ENCODE data around the gene ATAD3A.
"Not testable (repeated sequence)": the region's sequence is repeated elsewhere in the genome, so short reads cannot be mapped to it uniquely, and the experiment has no call there.

ATAD3A gene

DNA sequence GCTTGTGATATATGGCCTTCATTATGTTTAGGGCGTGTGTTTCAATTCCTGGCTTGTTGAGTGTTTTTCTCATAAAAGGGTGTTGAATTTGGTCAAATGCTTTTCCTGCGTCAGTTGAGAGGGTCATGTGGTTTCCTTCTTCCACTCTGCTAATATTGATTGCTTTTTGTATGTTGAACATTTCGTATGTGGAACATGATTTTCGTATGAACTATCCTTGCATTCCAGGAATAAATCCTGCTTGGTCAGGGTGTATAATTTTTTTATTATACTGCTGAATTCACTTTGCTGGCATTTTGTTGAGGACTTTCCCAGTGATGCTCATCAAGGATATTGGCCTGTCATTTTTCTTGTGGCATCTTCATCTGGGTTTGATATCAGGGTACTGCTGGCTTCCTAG is 4.7 kb upstream of the ATAD3A start:
- no peak for DNase-seq (ENCODE audit: low spot score)
- TF ChIP-seq, protein P1, sequence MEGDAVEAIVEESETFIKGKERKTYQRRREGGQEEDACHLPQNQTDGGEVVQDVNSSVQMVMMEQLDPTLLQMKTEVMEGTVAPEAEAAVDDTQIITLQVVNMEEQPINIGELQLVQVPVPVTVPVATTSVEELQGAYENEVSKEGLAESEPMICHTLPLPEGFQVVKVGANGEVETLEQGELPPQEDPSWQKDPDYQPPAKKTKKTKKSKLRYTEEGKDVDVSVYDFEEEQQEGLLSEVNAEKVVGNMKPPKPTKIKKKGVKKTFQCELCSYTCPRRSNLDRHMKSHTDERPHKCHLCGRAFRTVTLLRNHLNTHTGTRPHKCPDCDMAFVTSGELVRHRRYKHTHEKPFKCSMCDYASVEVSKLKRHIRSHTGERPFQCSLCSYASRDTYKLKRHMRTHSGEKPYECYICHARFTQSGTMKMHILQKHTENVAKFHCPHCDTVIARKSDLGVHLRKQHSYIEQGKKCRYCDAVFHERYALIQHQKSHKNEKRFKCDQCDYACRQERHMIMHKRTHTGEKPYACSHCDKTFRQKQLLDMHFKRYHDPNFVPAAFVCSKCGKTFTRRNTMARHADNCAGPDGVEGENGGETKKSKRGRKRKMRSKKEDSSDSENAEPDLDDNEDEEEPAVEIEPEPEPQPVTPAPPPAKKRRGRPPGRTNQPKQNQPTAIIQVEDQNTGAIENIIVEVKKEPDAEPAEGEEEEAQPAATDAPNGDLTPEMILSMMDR (IDR thresholded peaks at IDR 0.05; ENCODE audit: extremely low read depth, missing control alignments), result no peak

DNA sequence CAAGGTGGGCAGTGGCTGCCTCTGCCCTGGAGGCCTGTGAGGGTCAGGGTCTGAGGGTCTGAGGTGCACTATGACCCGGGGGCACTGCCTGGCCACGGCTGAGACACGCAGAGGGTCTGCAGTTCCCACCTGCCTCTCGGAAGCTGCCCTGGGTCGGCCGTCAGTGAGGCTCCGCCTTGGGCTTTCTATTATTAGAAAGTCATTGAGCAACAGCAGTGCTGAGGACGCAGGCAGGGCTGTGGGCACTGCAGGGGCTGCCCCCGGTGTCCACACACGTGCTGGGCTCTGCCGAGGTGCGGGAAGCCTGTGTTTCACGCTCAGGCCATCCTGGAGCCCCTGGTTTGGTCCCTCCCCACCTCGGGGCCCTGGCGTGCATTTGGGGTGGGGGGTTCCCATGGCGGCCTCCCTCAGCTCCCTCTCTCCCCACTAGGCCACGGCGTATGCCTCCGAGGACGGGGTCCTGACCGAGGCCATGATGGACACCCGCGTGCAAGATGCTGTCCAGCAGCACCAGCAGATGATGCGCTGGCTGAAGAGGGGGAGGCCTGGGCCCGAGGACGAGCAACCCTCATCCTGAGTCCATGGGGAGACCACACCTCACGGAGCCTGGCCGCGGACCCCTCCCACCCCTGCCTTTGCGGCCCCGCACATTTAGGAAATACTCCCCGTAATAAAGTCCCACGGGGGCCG is 3.0 kb upstream of the ATAD3A start:
- not testable (repeated sequence) for DNase-seq (ENCODE audit: low spot score)

DNA sequence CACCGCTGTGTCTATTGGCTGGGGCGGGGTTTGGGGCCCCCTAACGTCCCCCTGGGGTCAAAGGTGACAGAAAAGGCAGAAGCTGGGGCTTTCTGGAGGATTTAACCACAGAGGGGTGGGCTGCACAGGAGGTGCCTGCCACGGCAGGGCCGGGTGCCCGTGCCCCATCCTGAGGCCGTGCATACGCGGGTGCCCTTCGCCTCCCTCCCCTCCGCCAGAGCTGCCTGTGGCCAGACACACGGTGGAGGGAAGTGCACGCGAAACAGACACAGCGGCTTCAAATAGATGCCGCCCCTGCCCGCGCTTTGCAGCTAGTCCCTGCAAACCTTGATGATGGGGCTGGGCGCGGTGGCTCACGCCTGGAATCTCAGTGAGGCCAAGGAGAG is 2.5 kb upstream of the ATAD3A start:
- DNase-seq (ENCODE audit: low spot score), result not testable (repeated sequence)

DNA sequence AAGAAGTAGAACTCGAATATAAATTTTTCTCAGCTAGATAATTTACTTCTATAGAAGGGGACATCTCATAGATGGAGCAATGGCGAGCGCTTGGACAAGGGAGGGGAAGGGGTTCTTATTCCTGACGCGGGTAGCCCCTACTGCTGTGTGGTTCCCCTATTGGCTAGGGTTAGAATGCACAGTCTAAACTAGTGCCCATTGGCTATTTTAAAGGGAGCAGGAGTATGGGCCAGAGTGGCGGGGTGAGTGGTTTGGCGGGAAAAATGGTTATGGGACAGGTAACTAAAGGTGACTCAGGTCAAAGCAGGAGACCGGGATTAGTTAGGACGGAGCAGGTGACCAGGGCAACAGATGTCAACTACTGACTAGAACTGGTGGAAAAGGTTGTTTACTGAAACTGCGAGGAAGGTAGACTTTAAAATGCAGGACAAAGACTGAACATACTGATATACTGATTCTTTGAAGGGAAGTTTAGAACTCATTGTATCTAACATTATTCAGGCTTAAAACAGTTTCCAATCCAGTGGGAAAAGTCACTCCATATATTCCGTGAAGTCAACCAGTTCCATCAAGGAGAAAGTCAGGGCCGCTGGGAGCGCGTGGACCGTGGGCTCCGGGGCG is 940 bp upstream of the ATAD3A start:
- TF ChIP-seq, protein P1 (IDR thresholded peaks at IDR 0.05; ENCODE audit: extremely low read depth, missing control alignments), result no peak
- peak; percentile 21 for DNase-seq (ENCODE audit: low spot score)

DNA sequence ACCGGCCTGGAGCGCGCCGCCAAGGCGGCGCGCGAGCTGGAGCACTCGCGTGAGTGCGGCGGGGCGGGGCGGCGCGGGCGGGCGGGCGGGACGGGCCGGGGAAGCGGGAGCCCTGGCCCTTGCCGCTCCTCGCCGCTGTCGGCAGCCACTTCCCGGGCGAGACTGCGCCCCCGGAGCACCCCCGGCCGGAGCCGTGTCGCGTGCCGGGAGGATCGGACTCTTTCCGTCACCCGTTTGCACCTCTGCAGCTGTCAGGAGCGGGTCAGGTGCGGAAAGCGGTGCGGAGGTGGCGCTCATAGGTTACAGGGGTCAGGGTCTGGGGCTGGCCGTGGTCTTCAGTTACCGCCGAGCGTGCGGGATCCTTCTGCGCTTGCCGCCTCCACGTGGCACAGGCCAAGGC is 463 bp downstream of the ATAD3A start:
- DNase-seq (ENCODE audit: low spot score), result not testable (repeated sequence)

DNA sequence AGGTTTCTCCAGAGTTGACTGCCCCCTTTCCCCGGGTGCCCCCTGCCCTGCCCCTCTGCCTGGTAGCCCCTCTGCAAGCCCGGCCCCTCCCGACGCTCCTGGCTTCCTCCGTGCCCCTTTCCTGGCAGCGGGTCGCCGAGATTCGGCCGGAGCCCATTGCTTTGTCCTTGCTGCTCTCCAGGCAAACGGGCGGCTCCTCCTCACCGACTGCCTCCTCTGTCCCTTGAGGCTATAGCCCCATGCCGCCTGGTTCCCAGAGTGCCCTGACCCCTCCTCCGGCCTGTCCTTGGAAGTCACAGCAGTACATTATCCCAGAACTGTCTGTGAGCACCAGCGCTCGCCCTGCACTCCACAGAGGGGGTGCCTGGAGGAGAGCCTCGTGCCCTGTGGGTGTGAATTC is 1.7 kb downstream of the ATAD3A start:
- DNase-seq (ENCODE audit: low spot score), result not testable (repeated sequence)

DNA sequence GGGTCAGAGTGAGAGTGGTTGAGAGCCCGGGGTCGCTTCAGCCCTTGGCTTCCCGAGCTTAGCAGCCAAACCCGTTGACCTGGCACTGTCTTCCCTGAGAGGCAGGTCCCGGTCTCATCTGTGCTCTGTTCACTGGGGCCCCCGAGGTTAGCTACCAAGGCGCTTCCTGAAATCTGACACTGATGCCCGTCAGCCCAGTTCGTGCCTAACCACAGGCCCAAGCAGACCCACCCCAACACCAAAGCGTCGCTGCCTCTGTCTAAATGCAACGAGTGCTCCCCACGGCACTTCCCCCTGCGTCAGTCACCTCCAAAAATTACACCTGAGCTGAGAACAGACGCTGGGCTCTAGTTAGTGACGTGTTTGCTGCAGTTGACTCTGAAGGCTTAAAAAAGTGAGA is 2.4 kb downstream of the ATAD3A start:
- not testable (repeated sequence) for DNase-seq (ENCODE audit: low spot score)

DNA sequence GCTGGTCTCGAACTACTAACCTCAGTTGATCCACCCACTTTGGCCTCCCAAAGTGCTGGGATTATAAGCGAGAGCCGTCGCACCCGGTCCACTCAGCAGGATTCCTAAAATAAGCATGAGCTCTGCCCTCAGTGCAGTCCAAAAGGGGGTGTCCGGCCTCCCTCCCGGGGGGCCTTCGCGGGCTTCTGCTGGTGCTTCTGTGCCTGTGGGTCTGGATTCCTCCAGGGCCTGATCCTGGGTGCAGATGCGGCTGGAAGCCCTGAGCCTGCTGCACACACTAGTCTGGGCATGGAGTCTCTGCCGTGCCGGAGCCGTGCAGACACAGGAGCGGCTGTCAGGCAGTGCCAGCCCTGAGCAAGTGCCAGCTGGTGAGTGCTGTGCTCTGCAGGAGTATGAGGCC is 5.0 kb downstream of the ATAD3A start:
- DNase-seq (ENCODE audit: low spot score), result not testable (repeated sequence)

DNA sequence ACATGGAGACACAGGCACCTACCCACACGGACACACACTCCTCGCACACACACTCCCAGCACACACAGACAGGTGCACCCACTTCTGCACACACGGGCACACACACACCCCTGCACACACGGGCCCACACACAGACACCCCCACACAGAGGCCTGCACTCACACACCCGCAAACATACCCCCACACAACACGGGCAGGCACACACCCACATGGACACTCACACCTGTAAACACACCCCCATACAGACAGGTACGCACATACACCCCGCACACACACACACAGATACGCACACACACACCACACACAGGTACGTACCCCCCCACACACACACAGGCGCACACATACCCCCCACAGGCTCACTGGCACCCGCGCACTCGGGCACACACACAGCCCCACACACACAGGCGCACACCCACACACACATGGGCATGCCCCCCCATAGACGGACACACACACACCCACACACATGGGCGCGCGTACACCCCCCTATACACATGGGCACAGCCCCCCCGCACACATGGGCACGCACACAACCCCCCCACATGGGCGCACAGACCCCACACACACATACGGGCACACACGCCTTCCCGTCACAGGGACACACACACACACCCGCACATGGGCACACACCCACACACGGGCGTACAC is 6.1 kb downstream of the ATAD3A start:
- TF ChIP-seq, protein P1 (IDR thresholded peaks at IDR 0.05; ENCODE audit: extremely low read depth, missing control alignments), result no peak
- DNase-seq (ENCODE audit: low spot score), result peak; percentile 21

DNA sequence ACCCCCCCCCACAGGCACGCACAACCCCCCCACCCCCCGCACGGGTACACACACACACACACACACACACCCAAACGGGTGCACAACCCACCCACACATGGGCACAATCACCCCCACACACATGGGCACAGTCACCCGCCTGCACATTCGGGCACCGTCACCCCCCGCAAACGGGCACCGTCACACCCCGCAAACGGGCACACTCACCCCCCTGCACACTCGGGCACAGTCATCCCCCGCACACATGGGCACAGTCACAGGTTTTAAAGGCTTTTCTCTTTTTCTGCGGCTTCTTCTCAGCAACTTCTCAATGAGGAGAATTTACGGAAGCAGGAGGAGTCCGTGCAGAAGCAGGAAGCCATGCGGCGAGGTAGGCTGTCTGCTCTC is 6.7 kb downstream of the ATAD3A start:
- peak; percentile 17 for DNase-seq (ENCODE audit: low spot score)

DNA sequence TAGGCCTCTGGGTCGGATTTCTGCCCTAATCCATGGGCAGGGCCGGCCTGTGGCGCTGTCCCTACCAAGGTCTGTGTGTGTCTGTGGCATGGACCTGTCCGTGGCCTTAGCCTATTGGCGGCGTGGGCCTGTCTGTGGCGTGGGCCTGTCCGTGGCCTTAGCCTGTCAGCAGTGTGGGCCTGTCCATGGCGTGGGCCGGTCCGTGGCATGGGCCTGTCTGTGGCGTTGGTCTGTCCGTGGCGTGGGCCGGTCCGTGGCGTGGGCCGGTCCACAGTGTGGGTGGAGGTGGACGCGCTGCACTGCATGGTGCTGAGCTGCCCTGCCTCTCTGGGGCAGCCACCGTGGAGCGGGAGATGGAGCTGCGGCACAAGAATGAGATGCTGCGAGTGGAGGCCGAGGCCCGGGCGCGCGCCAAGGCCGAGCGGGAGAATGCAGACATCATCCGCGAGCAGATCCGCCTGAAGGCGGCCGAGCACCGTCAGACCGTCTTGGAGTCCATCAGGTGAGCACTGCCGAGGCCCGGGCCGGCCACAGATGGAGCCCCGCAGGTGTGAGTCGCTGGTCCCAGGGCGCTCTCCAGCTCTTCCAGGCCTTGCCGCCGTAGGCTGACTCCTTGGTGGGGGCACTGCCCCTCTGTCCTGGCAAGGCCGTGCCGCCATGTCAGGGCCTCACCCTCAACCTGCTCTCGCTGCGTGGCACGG is 8.0 kb downstream of the ATAD3A start:
- not testable (repeated sequence) for DNase-seq (ENCODE audit: low spot score)

DNA sequence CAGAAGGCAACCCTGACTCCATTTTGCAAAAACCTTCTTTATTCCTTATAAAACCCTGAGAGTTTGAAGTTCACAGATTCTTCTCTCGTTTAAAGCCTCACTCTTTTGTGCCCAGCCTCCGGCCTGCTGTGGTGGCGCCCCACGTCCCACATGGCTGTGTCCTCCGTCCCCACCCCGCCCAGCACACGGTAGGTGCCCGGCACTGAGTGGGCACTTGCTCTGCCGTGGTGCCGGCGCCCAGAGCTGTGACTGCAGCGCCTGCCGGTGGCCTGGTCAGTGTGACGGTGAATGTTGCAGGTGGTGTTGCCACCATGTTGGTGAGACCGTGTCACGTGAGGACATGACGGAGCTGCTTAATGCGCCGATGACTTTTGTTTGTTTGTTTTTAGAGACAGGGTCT is 9.4 kb downstream of the ATAD3A start:
- TF ChIP-seq, protein P1 (IDR thresholded peaks at IDR 0.05; ENCODE audit: extremely low read depth, missing control alignments), result no peak
- DNase-seq (ENCODE audit: low spot score), result no peak

DNA sequence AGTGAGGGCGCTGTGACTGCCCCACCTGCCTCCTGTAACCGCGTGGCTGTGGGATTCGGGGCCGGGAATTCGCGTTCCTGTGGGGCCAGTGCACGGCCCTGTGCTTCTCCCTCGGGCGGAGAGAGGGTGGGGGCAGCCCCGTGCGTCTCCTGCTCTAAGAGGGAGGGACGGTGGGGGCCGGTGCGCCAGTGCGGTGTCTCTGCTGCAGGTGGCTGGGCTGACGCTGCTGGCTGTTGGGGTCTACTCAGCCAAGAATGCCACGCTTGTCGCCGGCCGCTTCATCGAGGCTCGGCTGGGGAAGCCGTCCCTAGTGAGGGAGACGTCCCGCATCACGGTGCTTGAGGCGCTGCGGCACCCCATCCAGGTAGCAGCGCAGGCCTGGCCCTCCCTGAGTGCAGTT is 10.6 kb downstream of the ATAD3A start:
- not testable (repeated sequence) for DNase-seq (ENCODE audit: low spot score)

DNA sequence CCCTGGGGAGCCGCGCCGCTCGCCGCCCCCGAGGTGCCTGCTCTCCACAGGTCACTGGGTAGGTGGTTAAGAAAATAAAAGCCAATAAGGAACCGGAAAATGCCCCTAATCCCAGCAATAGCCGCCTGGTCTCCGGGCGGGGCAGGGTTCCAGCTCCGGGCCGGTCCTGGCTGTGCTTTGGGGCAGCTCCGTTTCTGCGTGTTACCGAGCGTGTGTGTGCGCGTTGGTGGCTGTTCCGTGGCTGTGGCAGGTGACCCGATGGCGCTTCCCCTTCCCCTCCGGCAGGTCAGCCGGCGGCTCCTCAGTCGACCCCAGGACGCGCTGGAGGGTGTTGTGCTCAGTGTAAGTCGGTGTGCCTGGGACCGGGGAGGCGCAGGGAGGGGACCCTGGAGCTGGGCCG is 11.3 kb downstream of the ATAD3A start:
- DNase-seq (ENCODE audit: low spot score), result not testable (repeated sequence)

DNA sequence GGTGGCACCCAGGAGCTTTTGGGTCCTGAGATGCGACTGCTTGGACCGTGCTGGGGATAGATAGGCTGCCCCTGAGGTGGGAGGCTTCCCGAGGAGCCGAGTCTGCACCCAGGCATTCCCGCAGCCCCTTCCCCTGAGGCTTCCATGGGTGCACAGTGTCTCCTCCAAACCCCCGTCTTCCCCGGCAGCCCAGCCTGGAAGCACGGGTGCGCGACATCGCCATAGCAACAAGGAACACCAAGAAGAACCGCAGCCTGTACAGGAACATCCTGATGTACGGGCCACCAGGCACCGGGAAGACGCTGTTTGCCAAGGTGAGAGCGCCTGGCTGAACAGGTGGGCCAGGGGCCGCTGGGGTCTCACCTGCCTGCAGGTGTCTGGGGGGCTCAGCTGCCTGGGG is 11.7 kb downstream of the ATAD3A start:
- DNase-seq (ENCODE audit: low spot score), result peak; percentile 7

Measured in GM20000 (cell line).